Measurements from ENCODE around the gene APEH.

Gene APEH

GRCh38 chr3:49719214-49719884 is 45.2 kb downstream of the APEH start, which contains the start of gene AMIGO3:
Gene AMIGO3 (minus strand): TSS chr3:49719684. CDS start chr3:49719465, 219 bp downstream.
- CTCF ChIA-PET: interaction anchor here (0.7 to 3.2 kb wide), 10 partner anchors 10 to 371 kb away, joined by 3 to 18 read pairs (median 4); partner anchors contain the start of gene UBA7
- WGBS (ENCODE audit: insufficient coverage): under 1% methylated on average over 50 of the region's 50 CpGs

GRCh38 chr3:49720855-49721595 is 46.9 kb downstream of the APEH start:
- 90% methylated on average over 1 of the region's 4 CpGs for WGBS (ENCODE audit: insufficient coverage)
- Histone ChIP-seq H3K27me3 (replicated peaks in 2 of 5; ENCODE audit: control insufficient read depth in 4 of 5, insufficient read depth in 5 of 5, low read length in 4 of 5) (no peaks in the 10 kb centered on the region), H3K36me3 (ENCODE audit: control insufficient read depth in 4 of 4, insufficient read depth in 4 of 4, low read length in 3 of 4) (peaks cover under 1 to 51% (median 27%) of the 10 kb centered on the region in 4 experiments), H3K27ac (ENCODE audit: insufficient read depth in 1 of 2, low read depth in 1 of 2, low read length in 2 of 2, poor library complexity in 1 of 2, severe bottlenecking in 2 of 2) (no peak overlapping the region), H3K4me3 (ENCODE audit: control insufficient read depth in 1 of 7, extremely low read depth in 1 of 7, insufficient read depth in 4 of 7, low read depth in 2 of 7, low read length in 6 of 7) (no peak overlapping the region), H3K9me3 (ENCODE audit: control extremely low read depth in 1 of 5, control insufficient read depth in 4 of 5, insufficient read depth in 2 of 5, low read depth in 1 of 5, low read length in 4 of 5) (no peaks in the 10 kb centered on the region), H3K4me1 (ENCODE audit: control extremely low read depth in 1 of 4, control insufficient read depth in 4 of 4, insufficient read depth in 4 of 4, low read length in 3 of 4) (peaks cover 0 to 49% (median 33%) of the 10 kb centered on the region in 4 experiments)
- ChIA-PET POLR2A (interaction anchor here (1.3 kb wide), 1 partner anchor 9 kb away, joined by 4 read pairs; no protein-coding TSS in a partner anchor), CTCF (interaction anchor here (0.6 to 3.2 kb wide), 10 partner anchors 8 to 177 kb away, joined by 3 to 11 read pairs (median 5); partner anchors contain the start of gene INKA1)
- DNase-seq: no peak

More at GRCh38 chr3:49719214-49719884, 45.2 kb downstream of the APEH start, which contains the start of gene AMIGO3:
- no peaks in the 10 kb centered on the region for H3K27me3 ChIP-seq (replicated peaks in 2 of 5; ENCODE audit: control insufficient read depth in 4 of 5, insufficient read depth in 5 of 5, low read length in 4 of 5)
- H3K4me1 ChIP-seq (ENCODE audit: control extremely low read depth in 1 of 4, control insufficient read depth in 4 of 4, insufficient read depth in 4 of 4, low read length in 3 of 4): peaks cover 0 to 39% (median 26%) of the 10 kb centered on the region in 4 experiments
- H3K27ac ChIP-seq (ENCODE audit: insufficient read depth in 1 of 2, low read depth in 1 of 2, low read length in 2 of 2, poor library complexity in 1 of 2, severe bottlenecking in 2 of 2): no peak within 1 kb of the TSS
- no peaks in the 10 kb centered on the region for H3K9me3 ChIP-seq (ENCODE audit: control extremely low read depth in 1 of 5, control insufficient read depth in 4 of 5, insufficient read depth in 2 of 5, low read depth in 1 of 5, low read length in 4 of 5)
- peaks cover 5 to 52% (median 31%) of the 10 kb centered on the region in 4 experiments for H3K36me3 ChIP-seq (ENCODE audit: control insufficient read depth in 4 of 4, insufficient read depth in 4 of 4, low read length in 3 of 4)
- peak within 1 kb of the TSS; percentile 45 to 94 (median 78) for H3K4me3 ChIP-seq (ENCODE audit: control insufficient read depth in 1 of 7, extremely low read depth in 1 of 7, insufficient read depth in 4 of 7, low read depth in 2 of 7, low read length in 6 of 7)
- POLR2A ChIA-PET: no interaction called here
- peak; percentile 90 to 94 (median 92) for DNase-seq

GRCh38 chr3:49721596-49721895 is 47.4 kb downstream of the APEH start:
- Histone ChIP-seq H3K36me3 (ENCODE audit: control insufficient read depth in 4 of 4, insufficient read depth in 4 of 4, low read length in 3 of 4) (peaks cover 0 to 51% (median 27%) of the 10 kb centered on the region in 4 experiments), H3K4me1 (ENCODE audit: control extremely low read depth in 1 of 4, control insufficient read depth in 4 of 4, insufficient read depth in 4 of 4, low read length in 3 of 4) (peaks cover 0 to 49% (median 33%) of the 10 kb centered on the region in 4 experiments), H3K9me3 (ENCODE audit: control extremely low read depth in 1 of 5, control insufficient read depth in 4 of 5, insufficient read depth in 2 of 5, low read depth in 1 of 5, low read length in 4 of 5) (no peaks in the 10 kb centered on the region), H3K4me3 (ENCODE audit: control insufficient read depth in 1 of 7, extremely low read depth in 1 of 7, insufficient read depth in 4 of 7, low read depth in 2 of 7, low read length in 6 of 7) (no peak overlapping the region), H3K27ac (ENCODE audit: insufficient read depth in 1 of 2, low read depth in 1 of 2, low read length in 2 of 2, poor library complexity in 1 of 2, severe bottlenecking in 2 of 2) (no peak overlapping the region), H3K27me3 (replicated peaks in 2 of 5; ENCODE audit: control insufficient read depth in 4 of 5, insufficient read depth in 5 of 5, low read length in 4 of 5) (no peaks in the 10 kb centered on the region)
- WGBS (ENCODE audit: insufficient coverage): 96% methylated on average over 9 of the region's 9 CpGs
- POLR2A ChIA-PET: no interaction called here
- CTCF ChIA-PET: interaction anchor here (0.6 to 3.2 kb wide), 6 partner anchors 9 to 117 kb away, joined by 3 to 11 read pairs (median 5); no protein-coding TSS in a partner anchor
- no peak for DNase-seq

- WGBS (ENCODE audit: insufficient coverage): 99% methylated on average over 22 of the region's 26 CpGs
- Histone ChIP-seq H3K9me3 (ENCODE audit: control extremely low read depth in 1 of 5, control insufficient read depth in 4 of 5, insufficient read depth in 2 of 5, low read depth in 1 of 5, low read length in 4 of 5) (no peaks in the 10 kb centered on the region), H3K27ac (ENCODE audit: insufficient read depth in 1 of 2, low read depth in 1 of 2, low read length in 2 of 2, poor library complexity in 1 of 2, severe bottlenecking in 2 of 2) (no peak overlapping the region), H3K27me3 (replicated peaks in 2 of 5; ENCODE audit: control insufficient read depth in 4 of 5, insufficient read depth in 5 of 5, low read length in 4 of 5) (no peaks in the 10 kb centered on the region), H3K36me3 (ENCODE audit: control insufficient read depth in 4 of 4, insufficient read depth in 4 of 4, low read length in 3 of 4) (peaks cover 0 to 54% (median 29%) of the 10 kb centered on the region in 4 experiments), H3K4me3 (ENCODE audit: control insufficient read depth in 1 of 7, extremely low read depth in 1 of 7, insufficient read depth in 4 of 7, low read depth in 2 of 7, low read length in 6 of 7) (no peak overlapping the region), H3K4me1 (ENCODE audit: control extremely low read depth in 1 of 4, control insufficient read depth in 4 of 4, insufficient read depth in 4 of 4, low read length in 3 of 4) (peaks cover 0 to 49% (median 33%) of the 10 kb centered on the region in 4 experiments)
- ChIA-PET CTCF (interaction anchor here (1.0 to 1.9 kb wide), 3 partner anchors 10 to 117 kb away, joined by 3 to 9 read pairs (median 7); no protein-coding TSS in a partner anchor), POLR2A (interaction anchor here (0.6 kb wide), 1 partner anchor 53 kb away, joined by 3 read pairs; no protein-coding TSS in a partner anchor)
- DNase-seq: no peak
Measured at GRCh38 chr3:49721896-49722781, 48.0 kb downstream of the APEH start.

- Histone ChIP-seq H3K9me3 (ENCODE audit: control extremely low read depth in 1 of 5, control insufficient read depth in 4 of 5, insufficient read depth in 2 of 5, low read depth in 1 of 5, low read length in 4 of 5) (no peaks in the 10 kb centered on the region), H3K36me3 (ENCODE audit: control insufficient read depth in 4 of 4, insufficient read depth in 4 of 4, low read length in 3 of 4) (peaks cover 2 to 59% (median 36%) of the 10 kb centered on the region in 4 experiments), H3K27me3 (replicated peaks in 2 of 5; ENCODE audit: control insufficient read depth in 4 of 5, insufficient read depth in 5 of 5, low read length in 4 of 5) (no peaks in the 10 kb centered on the region), H3K4me3 (ENCODE audit: control insufficient read depth in 1 of 7, extremely low read depth in 1 of 7, insufficient read depth in 4 of 7, low read depth in 2 of 7, low read length in 6 of 7) (peak overlapping the region; percentile 85 to 96 (median 93)), H3K4me1 (ENCODE audit: control extremely low read depth in 1 of 4, control insufficient read depth in 4 of 4, insufficient read depth in 4 of 4, low read length in 3 of 4) (peaks cover 0 to 48% (median 33%) of the 10 kb centered on the region in 4 experiments), H3K27ac (ENCODE audit: insufficient read depth in 1 of 2, low read depth in 1 of 2, low read length in 2 of 2, poor library complexity in 1 of 2, severe bottlenecking in 2 of 2) (peak overlapping the region; percentile 85 to 93)
- CTCF ChIA-PET: interaction anchor here (0.7 kb wide), 1 partner anchor 21 kb away, joined by 3 read pairs; no protein-coding TSS in a partner anchor
- no peak for DNase-seq
- POLR2A ChIA-PET: interaction anchor here (0.6 kb wide), 1 partner anchor 52 kb away, joined by 3 read pairs; no protein-coding TSS in a partner anchor
- 86% methylated on average over 8 of the region's 8 CpGs for WGBS (ENCODE audit: insufficient coverage)
Measured at GRCh38 chr3:49722896-49723295, 48.7 kb downstream of the APEH start.

DNA sequence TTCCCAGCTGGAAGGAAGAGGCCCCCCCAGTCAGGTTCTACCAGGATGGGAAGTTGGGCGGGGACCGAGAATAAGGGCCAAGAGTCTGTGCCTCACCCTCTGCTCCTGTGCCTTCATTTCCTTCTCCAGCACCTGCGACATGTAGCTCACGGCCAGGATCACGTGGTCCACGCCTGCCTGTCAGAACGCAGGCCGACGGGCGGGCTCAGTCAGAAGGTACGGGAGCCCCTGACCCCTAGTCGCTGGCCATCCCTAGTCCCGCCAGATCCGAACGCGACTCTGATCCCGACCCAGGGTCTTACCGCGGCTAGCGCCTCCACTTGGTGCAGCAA is 49.1 kb downstream of the APEH start:
- H3K27me3 ChIP-seq (replicated peaks in 2 of 5; ENCODE audit: control insufficient read depth in 4 of 5, insufficient read depth in 5 of 5, low read length in 4 of 5): no peaks in the 10 kb centered on the region
- H3K4me1 ChIP-seq (ENCODE audit: control extremely low read depth in 1 of 4, control insufficient read depth in 4 of 4, insufficient read depth in 4 of 4, low read length in 3 of 4): peaks cover 0 to 45% (median 33%) of the 10 kb centered on the region in 4 experiments
- peak overlapping the region; percentile 85 to 93 for H3K27ac ChIP-seq (ENCODE audit: insufficient read depth in 1 of 2, low read depth in 1 of 2, low read length in 2 of 2, poor library complexity in 1 of 2, severe bottlenecking in 2 of 2)
- no peaks in the 10 kb centered on the region for H3K9me3 ChIP-seq (ENCODE audit: control extremely low read depth in 1 of 5, control insufficient read depth in 4 of 5, insufficient read depth in 2 of 5, low read depth in 1 of 5, low read length in 4 of 5)
- DNase-seq: peak; percentile 29 to 63 (median 51)
- peaks cover 3 to 62% (median 39%) of the 10 kb centered on the region in 4 experiments for H3K36me3 ChIP-seq (ENCODE audit: control insufficient read depth in 4 of 4, insufficient read depth in 4 of 4, low read length in 3 of 4)
- ChIA-PET CTCF (interaction anchor here (0.7 kb wide), 1 partner anchor 22 kb away, joined by 3 read pairs; no protein-coding TSS in a partner anchor), POLR2A (no interaction called here)
- WGBS (ENCODE audit: insufficient coverage): 0% methylated on average over 16 of the region's 20 CpGs
- peak overlapping the region; percentile 85 to 96 (median 93) for H3K4me3 ChIP-seq (ENCODE audit: control insufficient read depth in 1 of 7, extremely low read depth in 1 of 7, insufficient read depth in 4 of 7, low read depth in 2 of 7, low read length in 6 of 7)

Measured in common myeloid progenitor, CD34-positive (primary cell).